Loucy (cell line): ENCODE measurements around the gene GPC3.

Experiments
- CTCF ChIP-seq: fragments of 200-600 bp; sonication (generic); conservative IDR thresholded peaks from 2 replicates; pipeline ENCODE4 v1.5.1; 2014; ENCODE audit warnings: mild to moderate bottlenecking, antibody characterized with exemption, low read length
- EZH2phosphoT487 ChIP-seq: fragments of 200-600 bp; IDR thresholded peaks from 2 replicates; pipeline ENCODE4 v1.6.1; 2018; ENCODE audit warnings: antibody characterized with exemption, mild to moderate bottlenecking, moderate library complexity, borderline replicate concordance

DNA sequence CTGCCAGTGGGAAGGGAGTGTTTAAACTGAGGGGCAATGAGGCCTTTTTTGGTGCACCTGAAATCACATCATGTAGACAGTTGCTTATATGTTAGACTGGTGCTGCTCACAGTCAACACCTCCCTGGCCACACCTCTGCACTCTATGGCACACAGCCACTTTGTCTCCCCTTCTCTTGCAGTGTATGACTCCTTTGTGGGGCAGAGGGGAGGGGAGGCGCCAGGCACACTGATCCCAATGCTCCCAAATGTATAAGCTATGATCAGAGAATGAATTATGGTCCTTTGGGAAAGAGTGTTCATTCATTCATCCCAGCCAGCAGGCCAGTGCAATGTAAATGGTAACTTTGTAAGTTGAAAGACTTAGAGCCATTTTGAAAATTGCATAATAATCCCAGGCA lies 4.6 kb upstream of the GPC3 start:
- TF ChIP-seq CTCF = no peak
- TF ChIP-seq EZH2phosphoT487 = no peak
